Breast epithelium (tissue), 4 donors: ENCODE results near the gene SLC35A4. TPM values are rescaled to one million over a fixed set of nuclear protein-coding genes. Genes with fewer than 3 reads are reported as not detected.
A peak's percentile ranks its signal among the peaks of the same experiment; 100 is the strongest.

ENCODE experiments used
- DNase-seq, 2 donors: peaks; one replicate each; pipeline ENCODE4 v3.0.0-alpha.2; 2019; ENCODE audit warnings: low spot score in 2 of 2
- H3K27ac ChIP-seq, 2 donors: fragments of 200-600 bp; sonication (generic) in 1 of 2; one replicate each; pipeline ENCODE4 v1.5.1; 2016 to 2019; ENCODE audit warnings: mild to moderate bottlenecking in 1 of 2
- H3K27me3 ChIP-seq, 2 donors: fragments of 200-600 bp; sonication (generic) in 1 of 2; one replicate each; pipeline versions ENCODE4 v1.5.1 to v1.6.0; 2017 to 2019; ENCODE audit warnings: control low read depth in 1 of 2, mild to moderate bottlenecking in 1 of 2
- H3K36me3 ChIP-seq: fragments of 200-600 bp; one replicate; pipeline ENCODE4 v1.5.1; 2019
- H3K4me1 ChIP-seq, 2 donors: fragments of 200-600 bp; sonication (generic); one replicate each; pipeline ENCODE4 v1.5.1; 2016 to 2019; ENCODE audit warnings: control low read depth in 1 of 2
- H3K4me3 ChIP-seq, 3 donors: fragments of 200-600 bp; sonication (generic); 1 replicate in 2 of 3; 2 replicates in 1 of 3; pipeline ENCODE4 v1.5.1; 2016 to 2019; ENCODE audit warnings: mild to moderate bottlenecking in 3 of 3, moderate library complexity in 2 of 3
- H3K9me3 ChIP-seq, 2 donors: fragments of 200-600 bp; sonication (generic) in 1 of 2; one replicate each; pipeline ENCODE4 v1.5.1; 2016 to 2019; ENCODE audit warnings: control low read depth in 1 of 2
- CTCF ChIP-seq, 3 donors: fragments of 450-650 bp; IDR thresholded peaks; one replicate each; pipeline ENCODE4 v1.5.1; 2016 to 2017; ENCODE audit warnings: antibody characterized with exemption in 3 of 3, mild to moderate bottlenecking in 3 of 3, moderate library complexity in 3 of 3
- POLR2A ChIP-seq: fragments of 450-650 bp; IDR thresholded peaks from one replicate; pipeline ENCODE4 v1.6.1; 2016; ENCODE audit warnings: antibody characterized with exemption, mild to moderate bottlenecking, moderate library complexity
- POLR2AphosphoS5 ChIP-seq, 3 donors: sonication (generic); formaldehyde crosslinking; IDR thresholded peaks; one replicate each; pipeline ENCODE4 v1.6.1; 2017; ENCODE audit warnings: antibody characterized with exemption in 3 of 3
- intact Hi-C: fragments of 100-400 bp; cut with DNase I; formaldehyde crosslinking; loops from one replicate; pipeline ENCODE4 v1.15.1; 2023; ENCODE audit warnings: low total_unique reads
- total RNA-seq, 3 donors: library from RNA; depleted of rRNA; stranded (reverse); fragments of >200 nt; gene quantifications; one replicate each; pipeline ENCODE4 v1.1.0, GENCODE V29; 2016

SLC35A4 gene
- total RNA-seq, 3 donors from 2014 or later = 20.3 to 30.4 (median 27.0) TPM

- intact Hi-C loops = loop anchor here (5.0 kb wide), 1 partner anchor 79 kb away; the partner anchor contains the start of gene TMCO6
- Histone ChIP-seq H3K4me3 (no peak overlapping the region), H3K27me3 (no peaks in the 10 kb centered on the region), H3K27ac (peak overlapping the region; percentile 94 to 96), H3K9me3 (no peaks in the 10 kb centered on the region), H3K4me1 (peaks cover 0 to 20% of the 10 kb centered on the region in 2 donors), H3K36me3 (no peaks in the 10 kb centered on the region)
- no peak for DNase-seq
- TF ChIP-seq CTCF (IDR thresholded peaks at IDR 0.05) (no peak), POLR2AphosphoS5 (IDR thresholded peaks at IDR 0.05) (no peak), POLR2A (no peak)
Observed at GRCh38 chr5:140558542-140558941, 6.1 kb upstream of the SLC35A4 start.

GRCh38 chr5:140560227-140560626 is 4.4 kb upstream of the SLC35A4 start:
- Histone ChIP-seq H3K9me3 (no peaks in the 10 kb centered on the region), H3K27me3 (no peaks in the 10 kb centered on the region), H3K4me3 (no peak overlapping the region), H3K27ac (no peak overlapping the region), H3K36me3 (no peaks in the 10 kb centered on the region), H3K4me1 (peaks cover 0 to 21% of the 10 kb centered on the region in 2 donors)
- TF ChIP-seq POLR2A = no peak
- no peak for TF ChIP-seq POLR2AphosphoS5 (IDR thresholded peaks at IDR 0.05)
- intact Hi-C loops = no loop called here
- DNase-seq = no peak

GRCh38 chr5:140561753-140562523 is 2.7 kb upstream of the SLC35A4 start:
- no peak overlapping the region for H3K4me3 ChIP-seq
- H3K27ac ChIP-seq = peak overlapping the region in 1 of 2 donors; percentile 10
- peaks cover 9 to 22% of the 10 kb centered on the region in 2 donors for H3K4me1 ChIP-seq
- no peaks in the 10 kb centered on the region for H3K27me3 ChIP-seq
- no peak for TF ChIP-seq CTCF (IDR thresholded peaks at IDR 0.05)
- TF ChIP-seq POLR2A = no peak
- TF ChIP-seq POLR2AphosphoS5 (IDR thresholded peaks at IDR 0.05) = no peak
- no peaks in the 10 kb centered on the region for H3K36me3 ChIP-seq
- DNase-seq = no peak
- H3K9me3 ChIP-seq = no peaks in the 10 kb centered on the region
- intact Hi-C loops = no loop called here

- no peaks in the 10 kb centered on the region for H3K27me3 ChIP-seq
- no peak for TF ChIP-seq CTCF (IDR thresholded peaks at IDR 0.05)
- no peak for TF ChIP-seq POLR2AphosphoS5 (IDR thresholded peaks at IDR 0.05)
- no peak for TF ChIP-seq POLR2A
- intact Hi-C loops = no loop called here
- H3K9me3 ChIP-seq = no peaks in the 10 kb centered on the region
- peaks cover 12 to 22% of the 10 kb centered on the region in 2 donors for H3K4me1 ChIP-seq
- H3K4me3 ChIP-seq = peak overlapping the region; percentile 60 to 75 (median 70)
- peak overlapping the region; percentile 94 to 95 for H3K27ac ChIP-seq
- no peak for DNase-seq
- H3K36me3 ChIP-seq = no peaks in the 10 kb centered on the region
Observed at GRCh38 chr5:140563596-140563995, 1.0 kb upstream of the SLC35A4 start.

- Histone ChIP-seq H3K4me3 (peak overlapping the region; percentile 60 to 75 (median 70)), H3K27ac (peak overlapping the region; percentile 94 to 95), H3K9me3 (no peaks in the 10 kb centered on the region), H3K27me3 (no peaks in the 10 kb centered on the region), H3K36me3 (no peaks in the 10 kb centered on the region), H3K4me1 (peaks cover 13 to 22% of the 10 kb centered on the region in 2 donors)
- no peak for TF ChIP-seq POLR2AphosphoS5 (IDR thresholded peaks at IDR 0.05)
- no peak for TF ChIP-seq POLR2A
- TF ChIP-seq CTCF (IDR thresholded peaks at IDR 0.05) = no peak
- intact Hi-C loops = no loop called here
- no peak for DNase-seq
Observed at GRCh38 chr5:140565024-140565779, 574 bp downstream of the SLC35A4 start.
